KMS-11 (cell line): ENCODE data around the gene FLT4.

ENCODE experiments used
- H2AFZ ChIP-seq: fragments of 200-600 bp; sonication (generic); 2 replicates; pipeline ENCODE4 v1.6.1; 2016; ENCODE audit warnings: antibody characterized with exemption, mixed run types, low read depth
- H3K27ac ChIP-seq: fragments of 200-600 bp; sonication (generic); 2 replicates; pipeline ENCODE4 v1.6.1; 2016; ENCODE audit warnings: mild to moderate bottlenecking, mixed run types
- H3K27me3 ChIP-seq: fragments of 200-600 bp; sonication (generic); 2 replicates; pipeline ENCODE4 v1.6.1; 2017; ENCODE audit warnings: mild to moderate bottlenecking, low read depth, mixed run types, moderate library complexity; ENCODE audit not compliant: insufficient read depth
- H3K36me3 ChIP-seq: fragments of 200-600 bp; sonication (generic); 2 replicates; pipeline ENCODE4 v1.6.1; 2017; ENCODE audit warnings: mild to moderate bottlenecking, mixed run types; ENCODE audit not compliant: insufficient read depth
- H3K4me1 ChIP-seq: fragments of 200-600 bp; sonication (generic); 2 replicates; pipeline ENCODE4 v1.6.1; 2016; ENCODE audit warnings: mild to moderate bottlenecking, low read depth, mixed run types; ENCODE audit not compliant: poor library complexity, severe bottlenecking
- H3K4me2 ChIP-seq: fragments of 200-600 bp; sonication (generic); 2 replicates; pipeline ENCODE4 v1.7.0; 2016; ENCODE audit warnings: mild to moderate bottlenecking, mixed run types
- H3K4me3 ChIP-seq: fragments of 200-600 bp; sonication (generic); IDR thresholded peaks from 2 replicates; pipeline ENCODE4 v1.6.1; 2017; ENCODE audit warnings: low read depth, low read length, mixed read lengths; ENCODE audit not compliant: insufficient read depth
- H3K79me2 ChIP-seq: fragments of 200-600 bp; sonication (generic); 2 replicates; pipeline ENCODE4 v1.6.1; 2016; ENCODE audit warnings: low read depth, mixed run types; ENCODE audit not compliant: insufficient read depth
- H3K9ac ChIP-seq: fragments of 200-600 bp; sonication (generic); 2 replicates; pipeline ENCODE4 v1.6.1; 2016; ENCODE audit warnings: mild to moderate bottlenecking, mixed run types
- H4K20me1 ChIP-seq: fragments of 200-600 bp; sonication (generic); 2 replicates; pipeline ENCODE4 v1.6.1; 2016; ENCODE audit warnings: mild to moderate bottlenecking, mixed run types; ENCODE audit not compliant: insufficient read depth
- CTCF ChIP-seq: fragments of 200-600 bp; sonication (generic); conservative IDR thresholded peaks from 2 replicates; pipeline ENCODE4 v1.6.1; 2017; ENCODE audit warnings: low read depth, mild to moderate bottlenecking, antibody characterized with exemption, low read length, moderate library complexity, mixed read lengths

Gene FLT4

GRCh38 chr5:180618829-180619562 is 30.4 kb downstream of the FLT4 start:
- Histone ChIP-seq H3K4me1 (no peaks in the 10 kb centered on the region), H3K36me3 (no peaks in the 10 kb centered on the region), H3K27ac (no peak overlapping the region), H3K4me3 (no peak overlapping the region), H3K27me3 (no peaks in the 10 kb centered on the region), H3K4me2 (no peak overlapping the region), H4K20me1 (no peaks in the 10 kb centered on the region), H2AFZ (no peak overlapping the region), H3K79me2 (no peaks in the 10 kb centered on the region), H3K9ac (no peak overlapping the region)
- no peak for TF ChIP-seq CTCF

DNA sequence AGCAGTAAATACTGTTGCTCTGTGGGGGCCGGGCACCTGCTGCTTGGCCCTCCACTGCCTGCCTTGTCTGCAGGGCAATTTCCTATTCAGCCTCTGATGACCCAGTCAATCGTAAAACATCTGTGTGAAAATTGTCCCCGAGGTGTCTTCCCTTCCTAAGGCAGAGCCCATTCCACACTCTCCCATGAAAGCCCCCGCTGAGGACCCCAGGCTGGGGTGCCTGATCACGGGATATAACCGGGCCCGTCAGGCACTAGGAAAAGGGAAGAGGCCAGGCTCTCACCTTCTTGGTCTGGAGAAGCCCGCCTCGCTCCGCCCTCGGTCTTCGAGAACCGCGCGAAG is 30.9 kb downstream of the FLT4 start:
- no peak overlapping the region for H3K4me3 ChIP-seq
- H3K27me3 ChIP-seq = no peaks in the 10 kb centered on the region
- H4K20me1 ChIP-seq = no peaks in the 10 kb centered on the region
- H2AFZ ChIP-seq = no peak overlapping the region
- H3K36me3 ChIP-seq = no peaks in the 10 kb centered on the region
- no peaks in the 10 kb centered on the region for H3K4me1 ChIP-seq
- no peak for TF ChIP-seq CTCF
- no peak overlapping the region for H3K9ac ChIP-seq
- H3K4me2 ChIP-seq = no peak overlapping the region
- H3K79me2 ChIP-seq = no peaks in the 10 kb centered on the region
- H3K27ac ChIP-seq = no peak overlapping the region

DNA sequence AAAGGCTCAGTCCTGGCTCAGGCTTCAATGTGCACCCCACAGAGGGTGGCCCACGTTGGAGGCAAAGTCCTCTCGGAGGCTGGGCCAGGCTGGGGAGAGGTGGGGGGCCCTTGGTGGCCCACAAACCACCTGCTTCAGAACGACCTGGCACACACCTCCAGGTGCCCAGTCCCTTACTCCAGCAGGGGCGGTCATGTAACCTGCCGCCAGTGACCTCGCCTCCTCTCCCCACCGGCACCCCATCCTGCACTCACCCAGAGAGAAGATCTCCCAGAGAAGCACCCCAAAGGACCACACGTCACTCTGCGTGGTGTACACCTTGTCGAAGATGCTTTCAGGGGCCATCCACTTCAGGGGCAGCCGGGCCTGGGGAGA is 35.6 kb downstream of the FLT4 start:
- no peak for TF ChIP-seq CTCF
- no peaks in the 10 kb centered on the region for H3K27me3 ChIP-seq
- no peak overlapping the region for H2AFZ ChIP-seq
- H3K4me1 ChIP-seq = no peaks in the 10 kb centered on the region
- H3K9ac ChIP-seq = no peak overlapping the region
- H3K36me3 ChIP-seq = no peaks in the 10 kb centered on the region
- H3K4me3 ChIP-seq = no peak overlapping the region
- H3K27ac ChIP-seq = no peak overlapping the region
- H3K4me2 ChIP-seq = no peak overlapping the region
- no peaks in the 10 kb centered on the region for H4K20me1 ChIP-seq
- no peaks in the 10 kb centered on the region for H3K79me2 ChIP-seq

DNA sequence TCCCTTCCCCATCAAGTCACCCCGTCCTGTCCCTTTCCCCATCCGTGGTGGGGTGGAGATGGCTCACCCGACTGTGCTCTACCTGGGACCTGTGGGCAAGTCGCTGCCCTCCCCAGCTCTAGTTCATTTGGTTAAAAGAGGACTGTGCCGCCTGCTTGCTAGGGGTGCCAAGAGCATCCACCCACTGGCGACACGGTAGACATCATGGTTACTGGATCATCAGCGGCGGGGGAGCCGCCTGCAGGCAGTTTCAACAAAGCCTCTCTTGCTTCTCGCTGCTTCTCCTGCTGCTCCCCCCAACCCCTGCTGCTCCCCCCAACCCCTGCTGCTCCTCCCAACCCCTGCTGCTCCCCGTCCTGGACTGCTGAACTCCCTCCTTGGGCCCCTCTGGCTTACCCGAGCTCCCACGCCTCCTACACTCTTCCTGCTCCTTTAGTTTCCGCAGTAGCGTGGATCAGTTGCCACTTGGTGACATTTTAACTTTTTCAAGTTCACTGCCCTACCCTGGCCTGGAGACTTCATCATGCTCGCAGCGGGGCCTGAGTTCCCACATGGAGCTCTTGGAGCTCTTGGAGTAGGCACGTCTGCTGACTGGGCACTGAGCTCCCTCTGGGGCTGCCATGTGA is 36.1 kb downstream of the FLT4 start:
- H3K79me2 ChIP-seq = no peaks in the 10 kb centered on the region
- H3K27ac ChIP-seq = no peak overlapping the region
- no peaks in the 10 kb centered on the region for H3K4me1 ChIP-seq
- H4K20me1 ChIP-seq = no peaks in the 10 kb centered on the region
- H3K9ac ChIP-seq = no peak overlapping the region
- H3K27me3 ChIP-seq = no peaks in the 10 kb centered on the region
- no peaks in the 10 kb centered on the region for H3K36me3 ChIP-seq
- TF ChIP-seq CTCF = no peak
- no peak overlapping the region for H3K4me3 ChIP-seq
- H3K4me2 ChIP-seq = no peak overlapping the region
- H2AFZ ChIP-seq = no peak overlapping the region
